ENCODE results near the gene DDAH2. TPM values are rescaled to one million over a fixed set of nuclear protein-coding genes. Genes with fewer than 3 reads are reported as not detected.

DDAH2 gene
- total RNA-seq, 2 donors from 2014 or later: 150 to 153 TPM

DNA sequence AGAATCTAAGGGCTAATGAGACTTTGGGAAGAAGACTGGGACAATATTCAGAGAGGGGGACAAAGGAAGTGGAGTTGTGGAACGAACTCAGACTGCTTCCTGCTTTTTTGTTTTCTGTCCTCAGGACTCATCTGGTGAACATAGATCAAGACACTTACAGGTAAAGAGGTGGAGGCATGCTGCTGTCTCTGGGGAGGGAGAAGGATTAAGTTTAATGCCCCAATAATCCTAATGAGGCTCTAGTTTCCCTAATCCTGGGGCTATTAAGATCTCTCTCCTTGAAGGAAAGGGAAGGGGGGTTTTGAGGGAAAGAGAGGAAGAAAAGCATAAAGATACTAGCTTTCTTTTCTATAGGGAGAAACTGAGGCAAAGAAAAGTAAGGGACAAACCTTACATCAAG, 15.3 kb upstream of the DDAH2 start:
- H3K27ac Mint-ChIP-seq: peak overlapping the region; percentile 54
- no peak overlapping the region for H3K27ac ChIP-seq (ENCODE audit: low read depth, low read length)
- peaks cover 24% of the 10 kb centered on the region for H3K36me3 Mint-ChIP-seq (ENCODE audit: low read depth)
- TF ChIP-seq, protein P1, sequence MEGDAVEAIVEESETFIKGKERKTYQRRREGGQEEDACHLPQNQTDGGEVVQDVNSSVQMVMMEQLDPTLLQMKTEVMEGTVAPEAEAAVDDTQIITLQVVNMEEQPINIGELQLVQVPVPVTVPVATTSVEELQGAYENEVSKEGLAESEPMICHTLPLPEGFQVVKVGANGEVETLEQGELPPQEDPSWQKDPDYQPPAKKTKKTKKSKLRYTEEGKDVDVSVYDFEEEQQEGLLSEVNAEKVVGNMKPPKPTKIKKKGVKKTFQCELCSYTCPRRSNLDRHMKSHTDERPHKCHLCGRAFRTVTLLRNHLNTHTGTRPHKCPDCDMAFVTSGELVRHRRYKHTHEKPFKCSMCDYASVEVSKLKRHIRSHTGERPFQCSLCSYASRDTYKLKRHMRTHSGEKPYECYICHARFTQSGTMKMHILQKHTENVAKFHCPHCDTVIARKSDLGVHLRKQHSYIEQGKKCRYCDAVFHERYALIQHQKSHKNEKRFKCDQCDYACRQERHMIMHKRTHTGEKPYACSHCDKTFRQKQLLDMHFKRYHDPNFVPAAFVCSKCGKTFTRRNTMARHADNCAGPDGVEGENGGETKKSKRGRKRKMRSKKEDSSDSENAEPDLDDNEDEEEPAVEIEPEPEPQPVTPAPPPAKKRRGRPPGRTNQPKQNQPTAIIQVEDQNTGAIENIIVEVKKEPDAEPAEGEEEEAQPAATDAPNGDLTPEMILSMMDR (conservative IDR thresholded peaks at IDR 0.05): no peak
- no peak overlapping the region for H3K4me3 ChIP-seq (ENCODE audit: low read length)
- H3K9me3 ChIP-seq (ENCODE audit: control insufficient read depth, low read length): no peaks in the 10 kb centered on the region
- no peaks in the 10 kb centered on the region for H3K4me1 ChIP-seq (ENCODE audit: control insufficient read depth, insufficient read depth, low read length)
- WGBS, 2 experiments (ENCODE audit: insufficient coverage in 1 of 2, insufficient read length in 1 of 2): 77 to 92% methylated on average over 1 of the region's 1 CpG
- no peaks in the 10 kb centered on the region for H3K9me3 Mint-ChIP-seq
- no peak overlapping the region for H3K4me3 Mint-ChIP-seq
- peaks cover 5% of the 10 kb centered on the region for H3K36me3 ChIP-seq (ENCODE audit: control insufficient read depth, insufficient read depth, low read length)
- H3K27me3 ChIP-seq (ENCODE audit: control insufficient read depth, insufficient read depth, low read length, poor library complexity, severe bottlenecking): no peaks in the 10 kb centered on the region
- no peak for DNase-seq
- H3K4me1 Mint-ChIP-seq: peaks cover 22% of the 10 kb centered on the region
- H3K9ac ChIP-seq (ENCODE audit: extremely low read depth, low read length, poor library complexity, severe bottlenecking): no peak overlapping the region
- H3K27me3 Mint-ChIP-seq (ENCODE audit: insufficient read depth): no peaks in the 10 kb centered on the region

DNA sequence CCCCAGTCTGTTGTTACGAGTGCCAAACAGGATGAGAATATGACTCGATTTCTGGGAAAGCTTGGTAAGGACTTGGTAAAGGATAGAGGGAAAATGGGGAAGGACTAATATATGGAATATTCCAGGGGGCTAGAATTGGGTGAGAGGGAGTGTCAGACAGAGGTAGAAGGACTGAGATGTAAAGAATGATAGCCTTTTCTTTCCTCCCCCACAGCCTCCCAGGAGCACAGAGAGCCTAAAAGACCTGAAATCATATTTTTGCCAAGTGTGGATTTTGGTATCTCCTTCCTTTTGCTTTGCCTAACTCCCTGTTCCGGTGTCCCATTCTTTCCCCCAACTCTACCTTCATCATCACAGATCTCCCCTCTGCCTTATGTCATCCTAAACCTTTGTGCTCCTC, 13.8 kb upstream of the DDAH2 start:
- Histone ChIP-seq H3K27ac (ENCODE audit: low read depth, low read length) (no peak overlapping the region), H3K4me1 (ENCODE audit: control insufficient read depth, insufficient read depth, low read length) (peaks cover 7% of the 10 kb centered on the region), H3K4me3 (ENCODE audit: low read length) (no peak overlapping the region), H3K9ac (ENCODE audit: extremely low read depth, low read length, poor library complexity, severe bottlenecking) (no peak overlapping the region), H3K27me3 (ENCODE audit: control insufficient read depth, insufficient read depth, low read length, poor library complexity, severe bottlenecking) (no peaks in the 10 kb centered on the region), H3K9me3 (ENCODE audit: control insufficient read depth, low read length) (no peaks in the 10 kb centered on the region), H3K36me3 (ENCODE audit: control insufficient read depth, insufficient read depth, low read length) (peaks cover 5% of the 10 kb centered on the region)
- Mint-ChIP-seq H3K9me3 (no peaks in the 10 kb centered on the region), H3K36me3 (ENCODE audit: low read depth) (peaks cover 19% of the 10 kb centered on the region), H3K27ac (no peak overlapping the region), H3K4me3 (no peak overlapping the region), H3K27me3 (ENCODE audit: insufficient read depth) (no peaks in the 10 kb centered on the region), H3K4me1 (peaks cover 35% of the 10 kb centered on the region)
- WGBS, 2 experiments (ENCODE audit: insufficient coverage in 1 of 2, insufficient read length in 1 of 2): 86 to 94% methylated on average over 2 to 3 of the region's 3 CpGs
- DNase-seq: no peak
- TF ChIP-seq, protein P1 (conservative IDR thresholded peaks at IDR 0.05): no peak

DNA sequence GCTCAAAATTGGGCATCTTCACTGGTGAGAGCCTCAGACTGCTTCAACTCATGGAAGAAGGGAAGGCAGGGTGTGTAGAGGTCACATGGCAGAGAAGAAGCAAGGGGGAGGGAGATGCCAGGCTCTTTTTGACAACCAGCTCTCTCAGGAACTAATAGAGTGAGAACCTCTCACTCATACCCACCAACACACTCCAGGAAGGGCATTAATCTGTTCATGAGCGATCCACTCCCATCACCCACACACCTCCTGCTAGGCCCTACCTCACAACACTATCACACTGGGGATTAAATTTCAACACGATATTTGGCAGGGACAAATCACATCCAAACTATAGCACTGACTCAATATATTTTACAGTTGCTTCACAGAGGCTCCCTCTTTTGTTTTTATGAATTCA, 12.7 kb upstream of the DDAH2 start:
- peak overlapping the region; percentile 44 for H3K27ac Mint-ChIP-seq
- TF ChIP-seq, protein P1 (conservative IDR thresholded peaks at IDR 0.05): no peak
- no peaks in the 10 kb centered on the region for H3K9me3 Mint-ChIP-seq
- no peaks in the 10 kb centered on the region for H3K27me3 ChIP-seq (ENCODE audit: control insufficient read depth, insufficient read depth, low read length, poor library complexity, severe bottlenecking)
- H3K9ac ChIP-seq (ENCODE audit: extremely low read depth, low read length, poor library complexity, severe bottlenecking): no peak overlapping the region
- no peak overlapping the region for H3K4me3 Mint-ChIP-seq
- H3K4me1 ChIP-seq (ENCODE audit: control insufficient read depth, insufficient read depth, low read length): peaks cover 11% of the 10 kb centered on the region
- peaks cover 5% of the 10 kb centered on the region for H3K36me3 ChIP-seq (ENCODE audit: control insufficient read depth, insufficient read depth, low read length)
- peaks cover 43% of the 10 kb centered on the region for H3K4me1 Mint-ChIP-seq
- H3K4me3 ChIP-seq (ENCODE audit: low read length): no peak overlapping the region
- no peaks in the 10 kb centered on the region for H3K27me3 Mint-ChIP-seq (ENCODE audit: insufficient read depth)
- no peak overlapping the region for H3K27ac ChIP-seq (ENCODE audit: low read depth, low read length)
- WGBS, 2 experiments (ENCODE audit: insufficient coverage in 1 of 2, insufficient read length in 1 of 2): 94 to 100% methylated on average over 2 of the region's 2 CpGs
- peaks cover 12% of the 10 kb centered on the region for H3K36me3 Mint-ChIP-seq (ENCODE audit: low read depth)
- no peak for DNase-seq
- H3K9me3 ChIP-seq (ENCODE audit: control insufficient read depth, low read length): no peaks in the 10 kb centered on the region

All from endodermal cell (in vitro differentiated cells).